HL-60/S4 (cell line): ENCODE data around the gene CNTNAP2.

Experiments
- in situ Hi-C: fragments of 300-500 bp; cut with MboI; formaldehyde crosslinking; loops from 2 replicates; pipeline ENCODE4 v1.14.3; 2022; ENCODE audit warnings: low sequenced_read_pairs

Gene CNTNAP2

DNA sequence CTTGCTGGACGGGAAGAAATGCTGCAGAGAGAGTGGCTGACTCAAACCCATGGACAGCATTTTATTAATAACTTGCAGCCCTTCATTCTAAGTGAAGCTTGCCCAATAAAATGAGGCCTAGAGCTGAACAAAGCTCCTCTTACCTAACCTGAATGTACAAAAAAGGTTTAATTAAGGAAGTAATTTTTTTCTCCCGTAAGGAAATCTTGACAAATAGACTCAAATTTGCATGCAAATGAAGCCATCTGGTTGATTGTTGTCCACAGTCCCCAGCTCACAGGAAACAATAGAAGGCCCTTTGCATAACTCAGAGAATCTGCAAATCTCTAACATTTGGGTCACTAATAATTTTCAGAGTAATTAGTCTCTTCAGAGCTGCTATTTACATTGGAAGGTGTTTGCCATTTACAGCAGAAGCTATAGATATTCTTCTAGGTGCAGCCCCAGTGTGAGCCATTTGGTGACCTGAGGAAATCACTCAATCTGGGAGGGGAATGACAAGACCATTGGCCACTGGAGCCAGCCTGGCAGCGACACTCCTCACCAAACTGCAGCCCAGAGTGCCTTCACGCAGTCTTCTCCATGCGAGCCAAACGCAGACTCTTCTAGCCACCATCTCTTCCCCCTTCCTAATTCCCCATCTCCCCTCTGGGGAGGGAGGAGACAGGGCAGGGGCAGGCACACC lies 1991.0 kb downstream of the CNTNAP2 start:
- in situ Hi-C loops = no loop called here

DNA sequence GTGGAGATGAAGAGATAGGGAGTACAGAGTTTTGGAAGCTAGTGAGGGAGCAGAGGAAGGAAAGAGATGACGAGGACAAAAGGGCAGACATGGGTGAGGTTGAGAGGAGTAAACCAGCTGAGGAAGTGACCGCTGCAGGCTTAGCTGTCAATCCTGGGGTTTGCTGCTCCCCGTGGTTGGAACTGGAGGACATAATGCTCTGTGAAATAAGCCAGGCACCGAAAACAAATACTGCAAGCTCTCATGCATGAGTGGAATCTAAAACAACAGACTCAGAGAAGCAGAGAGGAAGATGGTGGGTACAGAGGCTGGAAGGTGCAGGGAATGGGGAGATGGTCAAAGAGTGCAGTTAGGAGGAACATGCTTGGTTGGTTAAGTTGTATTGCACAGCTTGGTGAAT lies 1991.8 kb downstream of the CNTNAP2 start:
- in situ Hi-C loops = no loop called here

DNA sequence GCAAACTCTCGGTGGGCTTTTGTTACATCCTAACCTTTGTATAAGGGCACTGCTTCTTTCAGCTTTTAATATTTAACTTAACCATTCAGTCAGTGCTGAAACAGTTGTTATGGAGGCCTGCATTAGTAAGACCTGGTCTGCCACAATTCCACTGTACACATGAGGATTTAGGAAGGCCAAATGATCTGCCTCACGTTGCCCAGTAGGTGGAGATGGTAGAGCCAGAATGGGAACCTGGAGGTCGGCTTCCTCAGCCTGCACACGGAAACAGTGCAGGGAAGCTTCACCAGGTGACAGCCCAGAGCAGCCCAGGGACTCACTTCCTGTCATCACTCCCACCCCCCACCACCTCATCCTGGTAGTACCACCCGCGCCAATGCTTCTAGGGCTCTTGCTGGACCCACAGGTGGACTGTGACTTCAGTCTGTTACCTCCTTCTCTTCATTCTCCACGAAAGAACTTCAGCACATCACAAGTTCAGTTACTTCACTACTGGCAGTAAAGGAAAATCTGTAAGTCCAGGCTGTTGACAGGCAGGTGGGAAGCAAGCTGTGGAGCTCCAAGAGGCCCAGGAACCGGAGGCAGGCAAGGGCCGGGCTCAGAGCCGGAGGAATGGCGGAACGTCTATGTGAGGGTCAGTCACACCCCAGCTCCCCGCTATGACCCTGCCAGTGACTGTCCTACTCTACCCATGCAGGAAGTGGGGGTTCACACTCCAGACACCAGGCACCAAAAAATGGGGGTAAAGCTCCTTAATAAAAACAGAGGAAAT lies 1993.7 kb downstream of the CNTNAP2 start:
- in situ Hi-C loops = no loop called here

- in situ Hi-C loops = no loop called here
Observed at GRCh38 chr7:148114804-148115203, 1998.2 kb downstream of the CNTNAP2 start.

DNA sequence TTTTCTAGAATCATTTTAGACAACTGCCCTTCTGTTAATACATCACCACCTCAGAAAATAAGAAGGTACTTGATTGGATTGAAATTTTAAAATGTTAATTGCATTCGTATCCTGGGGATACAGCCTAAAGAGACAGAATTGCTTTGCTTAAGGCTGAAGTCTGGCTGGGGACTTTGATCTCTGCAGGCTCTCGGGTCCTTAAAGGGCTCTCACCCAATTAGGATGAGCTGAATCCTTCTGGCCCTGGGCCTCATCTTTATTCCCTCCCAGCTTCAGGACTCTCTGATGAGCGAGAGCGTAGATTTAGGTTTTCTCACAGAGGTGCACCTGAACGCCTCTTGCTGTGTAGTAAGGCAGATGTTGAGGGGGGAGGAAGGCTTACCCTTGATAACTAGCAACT lies 1998.7 kb downstream of the CNTNAP2 start:
- in situ Hi-C loops = no loop called here

DNA sequence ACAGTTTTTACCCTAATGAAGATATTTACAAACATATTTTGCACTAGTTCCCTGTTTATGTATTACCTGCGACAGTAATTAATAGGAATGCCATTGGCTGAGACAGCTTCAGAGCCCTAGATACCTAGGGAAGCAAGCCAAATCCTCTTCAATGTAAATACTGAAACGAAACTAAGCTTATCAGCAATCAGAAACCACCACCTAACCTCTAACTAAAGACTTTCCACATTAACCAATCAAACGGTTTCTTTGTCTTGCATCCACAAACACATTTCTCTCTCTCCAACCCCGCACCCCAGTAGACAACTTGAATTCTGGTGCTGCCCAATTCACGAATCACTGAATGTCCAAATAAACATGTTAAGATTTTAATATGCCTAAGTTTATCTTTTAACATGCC lies 1999.6 kb downstream of the CNTNAP2 start:
- in situ Hi-C loops = no loop called here

- in situ Hi-C loops = no loop called here
Observed at GRCh38 chr7:148116829-148117403, 2000.3 kb downstream of the CNTNAP2 start.

GRCh38 chr7:148118371-148118770 lies 2001.8 kb downstream of the CNTNAP2 start:
- in situ Hi-C loops = no loop called here

DNA sequence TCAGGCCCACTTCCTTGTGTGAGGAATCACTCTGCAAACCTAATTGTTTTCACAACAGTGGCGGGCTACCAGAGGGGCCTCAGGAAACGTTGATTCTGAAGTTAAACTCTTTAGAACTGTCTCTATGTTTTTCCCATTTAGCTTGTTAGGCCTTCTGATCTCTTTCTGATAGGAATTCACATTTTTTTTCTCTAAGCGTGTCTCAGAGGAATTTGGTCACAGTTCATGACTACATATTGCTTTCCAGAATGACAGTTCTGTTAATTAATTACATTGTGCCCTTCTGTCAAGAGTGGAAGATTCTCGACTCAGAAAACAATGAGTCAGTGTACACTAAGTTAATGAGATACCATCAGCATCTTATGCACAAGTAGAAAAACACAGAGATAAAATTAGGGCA lies 2004.8 kb downstream of the CNTNAP2 start:
- in situ Hi-C loops = no loop called here

- in situ Hi-C loops = no loop called here
Observed at GRCh38 chr7:148121847-148122246, 2005.2 kb downstream of the CNTNAP2 start.

GRCh38 chr7:148124477-148124876 lies 2007.9 kb downstream of the CNTNAP2 start:
- in situ Hi-C loops = no loop called here

DNA sequence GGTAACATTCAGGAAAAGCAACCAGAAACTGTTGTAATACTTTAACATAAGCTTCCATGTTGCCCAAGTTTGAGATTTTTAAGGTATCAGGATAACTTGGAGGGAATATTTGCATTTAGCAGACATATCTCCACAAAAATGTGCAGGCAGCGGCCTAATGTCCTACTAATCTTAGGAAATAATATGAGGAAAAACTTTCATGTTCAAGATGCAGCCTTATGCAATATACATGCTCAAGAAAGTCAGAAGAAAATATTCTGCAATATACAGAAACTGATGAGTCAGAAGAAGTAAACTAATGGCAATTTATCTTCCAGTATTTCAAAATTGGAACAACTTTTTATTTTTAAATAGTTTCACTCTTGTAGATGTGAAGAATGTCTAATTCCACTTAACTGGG lies 2010.8 kb downstream of the CNTNAP2 start:
- in situ Hi-C loops = no loop called here

- in situ Hi-C loops = no loop called here
Observed at GRCh38 chr7:148129023-148129422, 2012.4 kb downstream of the CNTNAP2 start.

- in situ Hi-C loops = no loop called here
Observed at GRCh38 chr7:148135116-148135515, 2018.5 kb downstream of the CNTNAP2 start.

DNA sequence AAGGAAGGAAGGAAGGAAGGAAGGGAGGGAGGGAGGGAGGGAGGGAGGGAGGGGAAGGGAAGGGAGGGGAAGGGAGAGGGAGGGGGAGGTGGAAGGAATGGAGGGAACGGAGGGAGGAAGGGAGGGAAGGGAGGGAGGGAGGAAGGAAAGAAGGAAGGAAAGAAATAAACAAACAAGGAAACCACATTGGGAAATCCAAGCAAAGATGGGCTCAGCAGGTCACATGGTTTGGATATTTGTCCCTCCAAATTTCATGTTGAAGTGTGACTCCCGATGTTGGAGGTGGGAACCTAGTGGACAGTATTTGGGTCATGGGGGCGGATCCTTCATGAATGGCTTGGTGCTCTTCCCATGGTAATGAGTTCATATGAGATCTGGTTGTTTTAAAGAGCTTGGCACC lies 2019.4 kb downstream of the CNTNAP2 start:
- in situ Hi-C loops = no loop called here

- in situ Hi-C loops = no loop called here
Observed at GRCh38 chr7:148142660-148143248, 2026.2 kb downstream of the CNTNAP2 start.

- in situ Hi-C loops = no loop called here
Observed at GRCh38 chr7:148144827-148145226, 2028.2 kb downstream of the CNTNAP2 start.

DNA sequence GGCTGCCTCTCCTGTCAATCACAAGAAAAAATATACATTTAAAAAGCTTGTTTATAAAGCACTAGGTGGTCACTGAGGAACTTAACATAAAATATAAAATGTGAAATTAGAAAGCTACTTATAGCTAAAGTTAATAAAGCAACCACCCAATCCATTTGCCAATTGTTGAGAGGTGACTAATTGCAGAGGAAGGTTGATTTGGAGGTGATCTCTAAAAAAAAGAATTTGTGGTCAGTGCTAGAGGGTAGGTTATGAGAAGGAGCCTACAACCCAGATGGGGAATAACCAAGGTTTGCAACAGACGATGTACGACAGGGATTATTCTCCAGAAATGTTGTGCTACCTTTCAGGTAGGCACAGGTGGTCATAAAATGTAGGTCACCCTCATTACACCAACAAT lies 2029.7 kb downstream of the CNTNAP2 start:
- in situ Hi-C loops = no loop called here

GRCh38 chr7:148147438-148147837 lies 2030.8 kb downstream of the CNTNAP2 start:
- in situ Hi-C loops = no loop called here

DNA sequence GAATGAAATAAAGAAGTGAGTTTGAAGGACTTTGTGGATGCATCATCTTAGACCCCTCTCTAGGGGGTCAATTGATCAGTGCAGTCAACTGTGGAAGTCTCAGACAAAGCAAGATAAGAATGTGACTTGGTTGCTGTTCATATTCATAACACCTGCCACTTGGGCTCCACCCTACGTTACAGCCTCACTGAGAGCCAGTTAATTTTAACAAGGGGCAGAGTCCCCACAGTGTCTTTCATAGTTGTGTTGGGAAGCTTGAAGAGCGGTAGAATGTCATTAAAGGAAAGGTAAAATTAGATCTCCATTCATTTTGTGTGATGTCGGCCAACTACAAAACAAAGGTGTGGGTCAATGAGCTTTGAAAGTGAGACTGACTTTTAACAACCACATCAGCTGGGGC lies 2031.9 kb downstream of the CNTNAP2 start:
- in situ Hi-C loops = no loop called here

DNA sequence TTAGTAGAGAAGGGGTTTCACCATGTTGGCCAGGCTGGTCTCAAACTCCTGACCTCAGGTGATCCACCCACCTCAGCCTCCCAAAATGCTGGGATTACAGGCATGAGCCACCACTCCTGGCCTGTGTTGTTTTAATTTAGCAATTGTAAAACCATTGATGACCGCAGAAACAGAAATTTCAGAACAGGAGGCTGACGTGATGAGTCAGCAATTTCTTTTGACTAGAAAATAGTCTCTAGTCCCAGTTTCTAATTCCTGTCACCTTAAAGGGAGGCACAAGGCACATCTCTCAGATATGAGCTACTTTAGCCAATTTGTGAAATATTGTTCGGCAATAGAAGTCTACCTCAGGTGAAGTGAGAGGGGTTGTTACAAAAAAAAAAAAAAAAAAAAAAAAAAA lies 2033.1 kb downstream of the CNTNAP2 start:
- in situ Hi-C loops = no loop called here

GRCh38 chr7:148151778-148152177 lies 2035.2 kb downstream of the CNTNAP2 start:
- in situ Hi-C loops = no loop called here
